ES-I3 (cell line): ENCODE data around the gene IL1R2.

Experiments
- H3K36me3 ChIP-seq: 2 replicates; pipeline ENCODE4 v1.6.1; 2013; ENCODE audit warnings: mild to moderate bottlenecking, low read length, control low read depth, moderate library complexity; ENCODE audit not compliant: insufficient read depth
- H3K4me1 ChIP-seq: 2 replicates; pipeline ENCODE4 v1.6.1; 2013; ENCODE audit warnings: mild to moderate bottlenecking, control low read depth, low read length; ENCODE audit not compliant: insufficient read depth
- H3K9ac ChIP-seq: 2 replicates; pipeline ENCODE4 v1.6.1; 2013; ENCODE audit warnings: low read depth, mild to moderate bottlenecking, low read length, moderate library complexity
- H3K9me3 ChIP-seq: 2 replicates; pipeline ENCODE4 v1.6.1; 2013; ENCODE audit warnings: mild to moderate bottlenecking, low read length, moderate library complexity; ENCODE audit not compliant: control insufficient read depth, insufficient read depth

The IL1R2 gene

GRCh38 chr2:101991721-101992145, at the start of gene IL1R2:
IL1R2 (plus strand) TSS chr2:101991960; CDS start chr2:102008576, 16,616 bp downstream.
- no peak within 1 kb of the TSS for H3K9ac ChIP-seq
- H3K4me1 ChIP-seq: no peaks in the 10 kb centered on the region

GRCh38 chr2:101942851-101943250, 48.9 kb upstream of the IL1R2 start:
- no peaks in the 10 kb centered on the region for H3K36me3 ChIP-seq
- no peaks in the 10 kb centered on the region for H3K9me3 ChIP-seq
- no peak overlapping the region for H3K9ac ChIP-seq

More at GRCh38 chr2:101991721-101992145, at the start of gene IL1R2:
- H3K9me3 ChIP-seq: no peaks in the 10 kb centered on the region
- no peaks in the 10 kb centered on the region for H3K36me3 ChIP-seq

GRCh38 chr2:101946372-101947039, 45.3 kb upstream of the IL1R2 start:
- H3K9ac ChIP-seq: no peak overlapping the region
- no peaks in the 10 kb centered on the region for H3K4me1 ChIP-seq
- H3K9me3 ChIP-seq: no peaks in the 10 kb centered on the region
- H3K36me3 ChIP-seq: no peaks in the 10 kb centered on the region

More at GRCh38 chr2:101942851-101943250, 48.9 kb upstream of the IL1R2 start:
- no peaks in the 10 kb centered on the region for H3K4me1 ChIP-seq

GRCh38 chr2:101947374-101947773, 44.4 kb upstream of the IL1R2 start:
- H3K9me3 ChIP-seq: peaks cover 4% of the 10 kb centered on the region; the same call in 1 of the 2 replicates
- H3K36me3 ChIP-seq: no peaks in the 10 kb centered on the region
- no peaks in the 10 kb centered on the region for H3K4me1 ChIP-seq
- H3K9ac ChIP-seq: no peak overlapping the region

GRCh38 chr2:101948625-101949155, 43.1 kb upstream of the IL1R2 start:
- no peaks in the 10 kb centered on the region for H3K4me1 ChIP-seq
- H3K36me3 ChIP-seq: no peaks in the 10 kb centered on the region
- H3K9me3 ChIP-seq: peaks cover 7% of the 10 kb centered on the region; the same call in 1 of the 2 replicates
- H3K9ac ChIP-seq: no peak overlapping the region

- Histone ChIP-seq H3K4me1 (no peaks in the 10 kb centered on the region), H3K36me3 (no peaks in the 10 kb centered on the region), H3K9me3 (peaks cover 7% of the 10 kb centered on the region; the same call in 1 of the 2 replicates), H3K9ac (no peak overlapping the region)
Observed at GRCh38 chr2:101949304-101949703, 42.5 kb upstream of the IL1R2 start.

- Histone ChIP-seq H3K9me3 (peaks cover 7% of the 10 kb centered on the region; the same call in 1 of the 2 replicates), H3K9ac (no peak overlapping the region), H3K36me3 (no peaks in the 10 kb centered on the region), H3K4me1 (no peaks in the 10 kb centered on the region)
Observed at GRCh38 chr2:101951296-101951695, 40.5 kb upstream of the IL1R2 start.

GRCh38 chr2:101952551-101952950, 39.2 kb upstream of the IL1R2 start:
- H3K9ac ChIP-seq: no peak overlapping the region
- H3K9me3 ChIP-seq: peaks cover 9% of the 10 kb centered on the region; the same call in 1 of the 2 replicates
- H3K4me1 ChIP-seq: no peaks in the 10 kb centered on the region
- H3K36me3 ChIP-seq: no peaks in the 10 kb centered on the region

- Histone ChIP-seq H3K9ac (no peak overlapping the region), H3K36me3 (no peaks in the 10 kb centered on the region), H3K9me3 (peaks cover 9% of the 10 kb centered on the region; the same call in 1 of the 2 replicates), H3K4me1 (no peaks in the 10 kb centered on the region)
Observed at GRCh38 chr2:101956465-101957438, 35.0 kb upstream of the IL1R2 start.

GRCh38 chr2:101958061-101958460, 33.7 kb upstream of the IL1R2 start:
- Histone ChIP-seq H3K9me3 (peaks cover 2% of the 10 kb centered on the region; the same call in 1 of the 2 replicates), H3K9ac (no peak overlapping the region), H3K4me1 (no peaks in the 10 kb centered on the region), H3K36me3 (no peaks in the 10 kb centered on the region)

GRCh38 chr2:101960819-101961337, 30.9 kb upstream of the IL1R2 start:
- Histone ChIP-seq H3K9me3 (peaks cover 2% of the 10 kb centered on the region; the same call in 1 of the 2 replicates), H3K36me3 (no peaks in the 10 kb centered on the region), H3K4me1 (no peaks in the 10 kb centered on the region), H3K9ac (no peak overlapping the region)

- Histone ChIP-seq H3K4me1 (no peaks in the 10 kb centered on the region), H3K9me3 (peaks cover 2% of the 10 kb centered on the region; the same call in 1 of the 2 replicates), H3K36me3 (no peaks in the 10 kb centered on the region), H3K9ac (no peak overlapping the region)
Observed at GRCh38 chr2:101961338-101962191, 30.2 kb upstream of the IL1R2 start.

- Histone ChIP-seq H3K36me3 (no peaks in the 10 kb centered on the region), H3K9ac (no peak overlapping the region), H3K4me1 (no peaks in the 10 kb centered on the region), H3K9me3 (no peaks in the 10 kb centered on the region)
Observed at GRCh38 chr2:101962309-101962708, 29.5 kb upstream of the IL1R2 start.
